HG03521 (cell line): ENCODE measurements around the gene IFITM1.
"Not testable (repeated sequence)": the region's sequence is repeated elsewhere in the genome, so short reads cannot be mapped to it uniquely, and the experiment has no call there.

Experiments
- ATAC-seq: cut with Tn5 transposase; IDR thresholded peaks from one replicate; pipeline ENCODE4 v1.9.1; 2021; ENCODE audit warnings: mild to moderate bottlenecking, moderate library complexity; ENCODE audit not compliant: unreplicated experiment

The IFITM1 gene

GRCh38 chr11:325796-326591 lies 12.2 kb downstream of the IFITM1 start:
- ATAC-seq = no peak

GRCh38 chr11:326592-326841 lies 12.7 kb downstream of the IFITM1 start:
- ATAC-seq = no peak

- ATAC-seq = peak; percentile 55
Measured at GRCh38 chr11:326842-327580, 13.2 kb downstream of the IFITM1 start.

GRCh38 chr11:327581-327923 lies 13.7 kb downstream of the IFITM1 start:
- no peak for ATAC-seq

GRCh38 chr11:328012-328411 lies 14.2 kb downstream of the IFITM1 start:
- no peak for ATAC-seq

GRCh38 chr11:328516-329100 lies 14.8 kb downstream of the IFITM1 start:
- ATAC-seq = not testable (repeated sequence)

GRCh38 chr11:329886-330253 lies 16.0 kb downstream of the IFITM1 start:
- ATAC-seq = no peak

- ATAC-seq = no peak
Measured at GRCh38 chr11:330307-330693, 16.5 kb downstream of the IFITM1 start.

- ATAC-seq = no peak
Measured at GRCh38 chr11:330694-331357, 17.0 kb downstream of the IFITM1 start.

- ATAC-seq = no peak
Measured at GRCh38 chr11:331358-332060, 17.7 kb downstream of the IFITM1 start.

- ATAC-seq = no peak
Measured at GRCh38 chr11:332651-333480, 19.0 kb downstream of the IFITM1 start.

- ATAC-seq = not testable (repeated sequence)
Measured at GRCh38 chr11:333616-334263, 19.9 kb downstream of the IFITM1 start.

GRCh38 chr11:334264-334994 lies 20.6 kb downstream of the IFITM1 start:
- ATAC-seq = no peak

- ATAC-seq = no peak
Measured at GRCh38 chr11:335779-336658, 22.2 kb downstream of the IFITM1 start.

- ATAC-seq = no peak
Measured at GRCh38 chr11:336659-337198, 22.9 kb downstream of the IFITM1 start.

GRCh38 chr11:337711-338110 lies 23.9 kb downstream of the IFITM1 start:
- ATAC-seq = no peak

GRCh38 chr11:339963-340362 lies 26.1 kb downstream of the IFITM1 start:
- ATAC-seq = no peak
